ENCODE data around the gene PNKD. TPM values are rescaled to one million over a fixed set of nuclear protein-coding genes. Genes with fewer than 3 reads are reported as not detected.
"Not testable (repeated sequence)": the region's sequence is repeated elsewhere in the genome, so short reads cannot be mapped to it uniquely, and the experiment has no call there.

Gene PNKD
- total RNA-seq, 1 donor = 17.4 TPM

DNA sequence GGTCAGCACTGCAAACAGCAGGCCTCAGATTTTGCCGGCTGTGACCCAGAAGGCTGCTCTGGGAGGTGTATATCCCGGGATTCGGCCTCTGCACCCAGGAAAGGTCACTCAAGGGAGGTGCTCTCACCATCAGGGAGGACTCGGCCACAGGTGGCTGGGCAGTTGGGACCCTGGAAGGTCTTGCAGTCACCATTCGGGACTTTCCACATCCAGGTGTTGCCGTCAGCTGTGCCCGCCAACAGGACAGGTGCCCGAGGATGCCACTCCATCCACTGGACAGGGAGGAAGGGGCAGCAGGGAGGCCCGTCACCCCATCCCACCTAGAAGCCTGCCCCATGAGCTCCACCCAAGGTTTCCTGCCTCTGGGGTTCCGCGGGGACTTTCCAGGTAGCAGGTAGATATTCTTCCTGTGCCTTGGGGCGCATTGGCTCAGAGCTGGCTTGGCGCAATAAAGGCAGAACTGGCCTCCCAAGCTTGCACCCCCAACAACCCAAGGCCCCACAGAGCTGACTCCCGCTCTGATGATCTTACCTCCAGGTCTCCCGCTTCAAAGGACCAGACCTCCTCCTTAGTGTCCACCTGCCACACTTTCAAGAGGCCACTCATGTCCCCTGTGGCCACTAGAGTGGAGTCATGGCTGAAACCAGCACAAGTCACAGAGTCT lies 3.9 kb upstream of the PNKD start:
- no peak for DNase-seq (ENCODE audit: low read depth)
- TF ChIP-seq, protein P1, sequence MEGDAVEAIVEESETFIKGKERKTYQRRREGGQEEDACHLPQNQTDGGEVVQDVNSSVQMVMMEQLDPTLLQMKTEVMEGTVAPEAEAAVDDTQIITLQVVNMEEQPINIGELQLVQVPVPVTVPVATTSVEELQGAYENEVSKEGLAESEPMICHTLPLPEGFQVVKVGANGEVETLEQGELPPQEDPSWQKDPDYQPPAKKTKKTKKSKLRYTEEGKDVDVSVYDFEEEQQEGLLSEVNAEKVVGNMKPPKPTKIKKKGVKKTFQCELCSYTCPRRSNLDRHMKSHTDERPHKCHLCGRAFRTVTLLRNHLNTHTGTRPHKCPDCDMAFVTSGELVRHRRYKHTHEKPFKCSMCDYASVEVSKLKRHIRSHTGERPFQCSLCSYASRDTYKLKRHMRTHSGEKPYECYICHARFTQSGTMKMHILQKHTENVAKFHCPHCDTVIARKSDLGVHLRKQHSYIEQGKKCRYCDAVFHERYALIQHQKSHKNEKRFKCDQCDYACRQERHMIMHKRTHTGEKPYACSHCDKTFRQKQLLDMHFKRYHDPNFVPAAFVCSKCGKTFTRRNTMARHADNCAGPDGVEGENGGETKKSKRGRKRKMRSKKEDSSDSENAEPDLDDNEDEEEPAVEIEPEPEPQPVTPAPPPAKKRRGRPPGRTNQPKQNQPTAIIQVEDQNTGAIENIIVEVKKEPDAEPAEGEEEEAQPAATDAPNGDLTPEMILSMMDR (IDR thresholded peaks at IDR 0.05; ENCODE audit: insufficient read depth, low read length) = no peak
- no peak overlapping the region for H3K4me3 ChIP-seq (ENCODE audit: low read depth, low read length)

DNA sequence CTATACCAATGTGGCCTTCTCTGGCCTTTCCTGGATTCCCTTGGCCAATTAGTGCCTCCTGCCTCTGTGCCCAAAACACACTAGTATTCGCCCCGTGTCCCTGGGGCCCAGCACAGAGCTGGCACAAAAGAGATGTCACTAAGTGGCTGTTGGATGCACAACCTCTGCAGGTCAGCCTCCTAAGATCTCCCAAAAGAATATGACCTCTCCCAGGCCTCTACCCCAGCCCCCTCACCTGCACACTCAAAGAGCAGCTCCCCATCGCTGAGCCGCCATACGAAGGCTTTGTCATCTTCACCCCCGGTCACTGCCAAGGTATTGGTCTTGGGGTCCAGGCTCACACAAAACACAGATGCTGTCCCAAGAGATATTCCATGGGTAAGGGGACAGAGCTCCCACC lies 3.1 kb upstream of the PNKD start:
- H3K4me3 ChIP-seq (ENCODE audit: low read depth, low read length) = no peak overlapping the region
- TF ChIP-seq, protein P1 (IDR thresholded peaks at IDR 0.05; ENCODE audit: insufficient read depth, low read length) = no peak
- DNase-seq (ENCODE audit: low read depth) = no peak

DNA sequence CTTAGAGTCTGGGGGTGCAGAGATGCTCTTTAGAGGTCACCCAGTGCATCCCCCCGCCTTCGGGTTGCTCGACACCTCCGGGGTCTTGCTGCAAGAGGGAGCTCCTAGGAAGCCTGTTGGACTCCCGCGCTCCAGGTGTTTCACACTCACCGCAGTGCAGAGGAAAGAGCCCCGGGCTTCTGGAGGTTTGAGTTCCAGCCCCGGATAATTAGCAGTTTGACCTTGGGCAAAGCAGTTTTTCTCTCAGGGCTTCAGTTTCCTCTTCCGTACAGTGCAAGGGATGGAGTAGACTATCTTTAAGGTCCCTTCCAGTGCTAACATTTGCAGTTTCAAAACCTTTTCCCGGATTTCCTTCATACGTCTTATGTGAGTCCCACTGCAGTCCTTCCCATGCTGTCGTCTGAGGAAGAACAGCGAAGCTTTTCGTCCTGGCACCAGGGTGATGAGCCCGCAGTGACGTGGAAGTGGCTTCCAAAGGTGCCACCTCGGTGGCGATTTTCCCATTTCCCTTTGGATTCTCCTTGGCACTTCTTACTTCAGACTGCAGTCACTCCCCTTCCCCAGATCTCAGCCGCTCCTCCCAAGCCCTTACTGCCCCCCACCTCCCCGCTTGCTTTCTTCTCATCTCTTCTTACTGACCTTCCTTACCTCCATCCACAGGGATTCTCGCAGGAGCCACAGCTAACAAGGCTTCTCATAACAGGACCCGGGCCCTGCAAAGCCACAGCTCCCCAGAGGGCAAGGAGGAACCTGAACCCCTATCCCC lies 585 bp downstream of the PNKD start:
- TF ChIP-seq, protein P1 (IDR thresholded peaks at IDR 0.05; ENCODE audit: insufficient read depth, low read length) = no peak
- no peak for DNase-seq (ENCODE audit: low read depth)
- H3K4me3 ChIP-seq (ENCODE audit: low read depth, low read length) = peak overlapping the region; percentile 98

DNA sequence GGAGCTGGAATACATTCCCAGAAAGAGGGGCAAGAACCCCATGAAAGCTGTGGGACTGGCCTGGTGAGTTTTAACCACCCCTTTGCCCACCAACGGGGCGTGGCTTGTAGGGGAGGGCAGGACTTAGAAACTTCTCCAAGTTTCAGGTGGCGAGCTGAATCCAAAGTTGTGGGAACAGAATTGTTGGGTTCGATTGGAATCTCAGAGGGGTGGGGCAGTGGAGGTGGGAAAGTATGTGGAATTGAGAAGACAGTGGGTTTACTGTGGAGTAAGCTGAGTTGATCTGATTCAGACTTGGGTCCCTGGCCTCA lies 1.1 kb downstream of the PNKD start:
- peak overlapping the region; percentile 98 for H3K4me3 ChIP-seq (ENCODE audit: low read depth, low read length)
- TF ChIP-seq, protein P1 (IDR thresholded peaks at IDR 0.05; ENCODE audit: insufficient read depth, low read length) = no peak
- no peak for DNase-seq (ENCODE audit: low read depth)

DNA sequence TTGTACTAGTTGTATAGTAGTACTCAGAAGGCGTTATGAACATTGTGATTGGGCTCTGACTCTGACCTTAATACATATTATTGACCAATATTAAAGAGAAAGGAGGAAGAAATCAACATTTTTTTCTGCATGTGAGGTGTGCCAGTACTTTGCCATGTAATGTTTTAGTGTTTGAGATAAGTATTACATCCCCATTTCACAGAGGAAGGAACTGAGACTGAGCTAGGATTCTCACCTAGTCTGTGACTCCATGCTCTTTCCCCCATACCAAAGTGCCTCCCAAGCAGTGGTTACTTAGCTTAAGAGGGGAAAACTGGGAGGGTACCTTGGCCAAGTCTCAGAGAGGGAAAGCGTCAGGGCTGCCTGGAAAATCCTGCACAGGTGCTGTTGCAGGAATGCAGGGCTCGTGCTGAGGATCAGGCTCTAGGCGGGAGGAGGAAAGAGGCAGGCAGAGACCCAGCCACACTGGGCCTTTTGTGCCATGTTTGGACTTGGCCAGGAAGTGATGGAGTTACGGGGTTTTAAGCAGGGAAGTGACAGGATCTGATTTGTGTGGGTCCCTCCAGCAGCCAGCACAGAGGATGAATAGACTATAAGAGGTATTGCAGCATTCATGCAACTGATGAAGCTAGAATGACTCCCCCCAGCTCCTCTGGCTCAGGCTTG lies 1.7 kb downstream of the PNKD start:
- H3K4me3 ChIP-seq (ENCODE audit: low read depth, low read length) = peak overlapping the region; percentile 98
- TF ChIP-seq, protein P1 (IDR thresholded peaks at IDR 0.05; ENCODE audit: insufficient read depth, low read length) = no peak
- DNase-seq (ENCODE audit: low read depth) = no peak

DNA sequence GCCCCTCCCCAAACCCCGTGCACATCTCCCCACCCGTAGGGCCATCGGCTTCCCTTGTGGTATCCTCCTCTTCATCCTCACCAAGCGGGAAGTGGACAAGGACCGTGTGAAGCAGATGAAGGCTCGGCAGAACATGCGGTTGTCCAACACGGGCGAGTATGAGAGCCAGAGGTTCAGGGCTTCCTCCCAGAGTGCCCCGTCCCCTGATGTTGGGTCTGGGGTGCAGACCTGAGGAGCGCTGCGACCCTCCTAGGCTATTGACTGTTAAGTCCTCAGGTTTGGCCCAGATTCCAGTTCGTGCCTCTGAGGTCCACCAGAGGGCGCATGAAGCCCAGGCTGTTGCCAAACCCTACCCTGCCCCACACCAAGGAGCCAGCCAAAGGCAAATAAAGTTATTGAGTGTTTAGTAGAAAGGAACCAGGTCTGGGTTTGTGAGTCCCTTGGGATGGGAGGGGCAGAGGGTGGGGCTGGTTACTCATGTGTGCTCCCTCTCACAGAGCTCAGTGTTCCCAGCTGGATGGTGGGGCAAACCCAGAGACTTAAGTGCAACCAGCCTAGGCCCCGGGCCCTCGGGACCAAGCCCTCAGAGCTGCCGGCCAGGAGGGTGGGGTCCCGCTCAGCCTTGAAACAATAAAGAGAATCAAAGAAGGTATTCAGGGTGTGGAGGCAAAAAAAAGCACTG lies 2.4 kb downstream of the PNKD start:
- peak; percentile 99 for DNase-seq (ENCODE audit: low read depth)
- TF ChIP-seq, protein P1 (IDR thresholded peaks at IDR 0.05; ENCODE audit: insufficient read depth, low read length) = peak; percentile 92
- H3K4me3 ChIP-seq (ENCODE audit: low read depth, low read length) = peak overlapping the region; percentile 26

DNA sequence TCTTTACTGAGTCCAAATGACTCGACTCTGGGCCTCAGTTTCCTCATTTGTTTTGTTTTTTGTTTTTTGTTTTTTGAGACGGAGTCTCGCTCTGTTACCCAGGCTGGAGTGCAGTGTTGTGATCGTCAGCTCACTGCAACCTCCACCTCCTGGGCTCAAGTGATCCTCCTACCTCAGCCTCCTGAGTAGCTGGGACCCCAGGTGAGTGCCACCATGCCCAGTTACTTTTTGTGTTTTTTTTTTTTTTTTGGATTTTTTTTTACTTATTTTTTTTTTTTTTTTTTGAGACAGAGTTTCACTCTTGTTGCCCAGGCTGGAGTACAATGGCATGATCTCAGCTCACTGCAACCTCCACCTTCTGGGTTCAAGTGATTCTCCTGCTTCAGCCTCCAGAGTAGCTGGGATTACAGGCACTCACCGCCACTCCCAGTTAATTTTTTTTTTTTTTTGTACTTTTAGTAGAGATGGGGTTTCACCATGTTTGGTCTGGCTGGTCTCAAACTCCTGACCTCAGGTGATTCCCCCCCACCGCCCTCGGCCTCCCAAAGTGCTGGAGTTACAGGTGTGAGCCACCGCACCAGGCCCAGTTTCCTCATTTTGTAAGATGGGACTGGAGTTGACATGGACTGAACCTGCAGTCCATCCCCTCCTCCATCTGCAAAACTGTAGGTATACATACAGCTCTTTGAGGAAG lies 3.0 kb downstream of the PNKD start:
- DNase-seq (ENCODE audit: low read depth); H3K4me3 ChIP-seq (ENCODE audit: low read depth, low read length): not testable (repeated sequence)

All from fibroblast of the aortic adventitia (primary cell).